Stimulated activated CD8-positive, alpha-beta memory T cell treated with anti-CD3 and anti-CD28 coated beads, Interleukin-4, amount 100 ng/mL, for 4 hours (primary cell): Measurements from ENCODE around the gene UPF1.

ENCODE experiments used
- DNase-seq, 2 donors: peaks; one replicate each; pipeline ENCODE4 v3.0.0-alpha.2; 2020; ENCODE audit warnings: low read depth in 2 of 2, low spot score in 1 of 2

The UPF1 gene

DNA sequence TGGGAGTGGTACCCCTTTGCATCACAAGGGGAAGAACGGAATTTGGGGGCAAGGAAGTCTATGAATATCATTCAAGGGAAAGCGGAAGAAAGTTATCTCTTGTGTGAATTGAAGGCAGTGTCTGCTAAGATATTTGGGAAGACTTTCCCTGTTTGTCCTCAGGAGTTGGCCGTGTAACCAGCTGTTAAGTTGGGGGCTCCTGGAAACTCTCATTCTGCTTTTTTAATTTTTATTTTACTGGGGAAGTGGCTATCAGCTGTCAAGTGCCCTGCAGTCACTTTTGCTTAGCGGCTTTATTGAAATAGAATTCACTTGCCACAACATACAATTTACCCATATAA, 2.9 kb downstream of the UPF1 start:
- DNase-seq = no peak

DNA sequence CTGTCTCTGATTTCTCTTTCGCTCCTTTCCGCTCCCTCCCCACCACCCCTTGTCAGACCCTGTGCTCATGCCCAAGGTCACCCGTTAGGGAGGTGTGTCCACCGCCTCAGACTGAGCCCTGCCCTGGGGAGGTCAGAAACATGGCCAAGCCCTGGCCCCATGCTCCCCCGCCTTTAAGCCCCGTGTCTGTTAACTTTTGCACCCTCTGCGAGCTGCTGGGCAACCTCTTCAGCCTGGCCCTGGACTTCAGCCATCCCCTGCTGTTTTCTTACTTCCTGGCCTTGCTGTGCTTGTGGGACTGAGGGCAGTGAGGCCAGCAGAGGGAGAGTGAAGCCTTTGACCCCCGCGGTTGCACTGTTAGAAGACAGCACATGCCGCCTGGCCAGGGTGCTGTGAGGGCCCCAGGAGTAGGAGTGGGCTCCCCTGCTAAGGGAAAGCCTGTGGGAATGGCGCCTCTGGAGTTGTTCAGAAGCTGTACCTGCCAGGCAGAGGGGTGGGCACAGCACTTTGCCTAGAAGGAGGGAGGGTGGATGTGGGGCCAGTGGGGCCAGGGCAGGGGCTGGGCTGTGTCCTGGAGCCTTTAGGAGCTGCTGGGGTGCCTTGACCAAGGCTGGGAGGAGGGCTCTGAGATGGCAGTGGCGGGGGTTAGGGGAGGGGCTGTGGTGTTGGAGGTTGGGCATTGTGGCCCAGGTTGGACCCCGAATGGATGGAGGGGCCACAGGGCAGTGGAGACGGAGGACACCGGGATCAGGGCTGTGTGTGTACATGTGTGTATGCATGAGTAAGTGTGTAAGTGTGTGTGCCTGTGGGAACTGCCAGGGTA, 7.9 kb downstream of the UPF1 start:
- DNase-seq = no peak

DNA sequence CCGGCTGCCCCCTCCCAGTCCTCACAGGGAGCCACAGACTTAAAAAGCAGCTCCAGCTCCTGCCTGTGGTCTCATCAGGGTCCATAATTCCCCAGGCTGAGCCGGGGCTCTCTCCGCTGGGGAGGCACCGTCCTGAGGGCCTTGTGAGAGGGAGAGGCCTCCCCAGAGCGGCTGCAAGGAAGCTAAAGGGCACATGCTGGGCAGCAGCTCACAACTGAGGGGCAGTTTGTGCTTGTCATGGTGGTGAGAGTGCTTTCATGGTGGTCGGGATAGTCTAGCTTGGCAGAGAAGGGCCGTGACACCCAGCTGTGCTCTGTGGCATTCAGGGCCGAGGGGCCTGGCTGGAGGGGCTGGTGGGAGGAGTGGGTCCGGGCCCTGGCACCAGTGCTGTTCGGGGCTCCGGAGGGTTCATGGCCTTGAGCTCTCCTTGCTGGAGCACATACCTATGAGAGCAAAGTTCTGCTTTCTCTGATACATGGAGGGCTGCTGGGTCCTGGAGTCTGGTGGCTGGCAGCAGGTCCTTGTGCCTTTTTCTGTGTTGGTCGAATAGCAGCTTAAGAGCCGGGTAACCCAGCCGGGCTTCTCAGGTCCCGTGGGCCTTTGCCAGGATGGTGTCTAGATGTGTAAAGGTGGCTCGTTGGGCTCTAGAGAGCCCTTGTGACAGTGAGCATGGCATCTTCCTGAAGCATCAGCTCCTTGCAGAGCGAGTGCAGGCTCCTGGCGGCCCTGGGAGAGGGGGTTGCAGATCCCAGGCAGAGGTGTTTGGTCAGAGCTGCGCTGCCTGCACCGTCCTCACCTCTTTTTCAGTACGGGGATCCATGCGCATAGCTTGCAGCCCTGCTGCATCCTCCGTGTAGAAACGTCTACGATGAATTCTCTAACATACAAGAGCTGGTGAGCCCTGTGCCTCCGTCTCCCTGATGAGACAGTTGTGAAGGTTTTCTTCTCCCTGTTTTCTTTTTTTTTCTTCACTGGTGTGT, 8.8 kb downstream of the UPF1 start:
- DNase-seq = no peak

DNA sequence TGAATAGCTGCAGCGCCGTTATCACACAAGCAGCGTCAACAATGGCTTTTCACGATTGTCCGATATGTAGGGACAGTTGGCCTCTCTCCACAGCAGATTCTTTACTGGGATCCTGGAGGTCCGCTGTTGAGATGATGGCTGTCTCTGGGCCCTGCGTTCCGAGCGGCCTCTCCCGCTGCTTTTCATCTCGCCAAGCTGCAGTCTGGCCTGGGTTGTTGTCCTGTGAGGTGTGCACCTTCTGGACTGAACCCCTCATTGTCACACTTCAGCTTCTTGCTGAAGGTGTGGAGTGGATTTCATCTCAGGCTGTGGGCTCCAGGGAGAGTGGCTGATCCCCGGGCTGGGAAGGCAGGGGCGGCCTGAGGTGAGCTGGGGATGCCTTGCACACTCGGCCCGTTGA, 9.6 kb downstream of the UPF1 start:
- DNase-seq = no peak

DNA sequence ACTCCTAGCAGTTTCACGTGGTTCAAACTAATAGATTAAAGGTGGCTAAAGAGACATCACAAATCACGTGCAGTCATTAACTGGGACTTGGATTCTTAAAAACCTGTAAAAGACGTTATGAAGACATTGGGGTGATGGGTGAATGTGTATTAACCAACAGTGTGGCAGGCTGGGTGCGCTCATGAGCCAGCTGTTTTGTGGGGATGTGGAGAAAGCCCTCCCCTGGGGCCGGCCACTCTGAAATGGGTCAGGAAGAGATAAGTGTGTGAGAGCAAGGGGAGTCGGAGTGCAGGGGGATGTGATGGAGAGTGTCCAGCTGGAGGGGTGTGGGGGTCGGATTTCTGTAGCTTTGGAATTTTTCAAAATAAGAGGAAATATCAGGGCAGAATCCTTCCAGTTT, 10.4 kb downstream of the UPF1 start:
- DNase-seq = no peak

DNA sequence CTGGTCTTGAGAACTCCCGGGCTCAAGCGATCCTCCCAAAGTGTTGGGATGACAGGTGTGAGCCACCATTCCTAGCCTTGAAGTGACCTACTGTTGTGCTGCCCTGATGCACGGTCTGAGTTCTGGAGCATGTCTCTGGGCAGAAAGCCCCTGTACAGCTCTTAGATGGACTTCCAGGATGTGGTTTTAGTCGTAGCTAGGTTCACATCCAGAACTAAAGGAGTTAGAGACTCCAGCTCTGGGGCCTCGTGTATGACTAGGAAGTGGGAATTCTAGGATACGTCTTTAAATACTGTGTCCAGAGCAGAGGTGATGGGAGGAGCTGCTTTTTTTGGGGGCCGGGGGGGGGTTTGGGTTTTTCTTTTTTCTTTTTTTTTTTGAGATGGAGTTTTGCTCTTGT, 12.2 kb downstream of the UPF1 start:
- DNase-seq = no peak

DNA sequence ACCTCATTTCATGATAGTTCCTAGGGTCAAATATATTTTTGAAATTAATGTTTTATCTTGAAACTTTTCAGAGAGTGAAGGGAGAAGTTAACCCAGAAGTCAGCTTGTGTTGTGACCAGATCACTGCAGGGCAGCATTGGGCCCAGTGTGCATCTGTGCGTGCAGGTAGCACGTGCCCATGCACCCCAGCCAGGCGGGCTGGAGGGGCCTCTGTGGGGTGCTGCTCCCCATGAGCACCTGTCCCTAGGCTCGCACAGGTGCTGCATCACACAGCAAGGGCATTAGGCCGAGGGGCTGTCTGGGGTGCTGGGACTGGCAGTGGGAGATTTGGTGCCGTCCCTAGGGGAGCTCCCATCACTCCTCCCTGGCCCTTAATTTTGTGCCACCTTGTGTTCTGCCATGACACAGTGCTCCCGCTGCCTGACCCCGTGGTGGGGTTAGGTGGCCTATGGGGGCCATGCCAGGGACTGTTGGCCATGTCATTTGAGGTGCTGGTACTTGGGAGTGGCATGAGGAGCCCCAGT, 13.1 kb downstream of the UPF1 start:
- no peak for DNase-seq

DNA sequence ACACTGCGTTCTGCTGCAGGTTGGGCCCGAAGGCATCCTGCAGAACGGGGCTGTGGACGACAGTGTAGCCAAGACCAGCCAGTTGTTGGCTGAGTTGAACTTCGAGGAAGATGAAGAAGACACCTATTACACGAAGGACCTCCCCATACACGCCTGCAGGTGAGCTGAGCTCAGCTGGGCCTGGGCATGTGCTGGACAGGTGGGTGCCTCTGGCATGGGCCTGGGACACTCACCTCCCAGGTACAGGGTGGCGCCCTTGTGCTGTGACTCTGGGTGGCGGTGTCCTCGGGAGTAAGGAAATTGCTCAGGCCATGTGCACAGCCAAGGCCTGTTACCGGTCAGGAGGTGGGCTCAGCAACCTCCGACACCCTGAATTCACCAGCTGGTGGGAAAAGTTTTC, 14.2 kb downstream of the UPF1 start:
- DNase-seq = no peak

DNA sequence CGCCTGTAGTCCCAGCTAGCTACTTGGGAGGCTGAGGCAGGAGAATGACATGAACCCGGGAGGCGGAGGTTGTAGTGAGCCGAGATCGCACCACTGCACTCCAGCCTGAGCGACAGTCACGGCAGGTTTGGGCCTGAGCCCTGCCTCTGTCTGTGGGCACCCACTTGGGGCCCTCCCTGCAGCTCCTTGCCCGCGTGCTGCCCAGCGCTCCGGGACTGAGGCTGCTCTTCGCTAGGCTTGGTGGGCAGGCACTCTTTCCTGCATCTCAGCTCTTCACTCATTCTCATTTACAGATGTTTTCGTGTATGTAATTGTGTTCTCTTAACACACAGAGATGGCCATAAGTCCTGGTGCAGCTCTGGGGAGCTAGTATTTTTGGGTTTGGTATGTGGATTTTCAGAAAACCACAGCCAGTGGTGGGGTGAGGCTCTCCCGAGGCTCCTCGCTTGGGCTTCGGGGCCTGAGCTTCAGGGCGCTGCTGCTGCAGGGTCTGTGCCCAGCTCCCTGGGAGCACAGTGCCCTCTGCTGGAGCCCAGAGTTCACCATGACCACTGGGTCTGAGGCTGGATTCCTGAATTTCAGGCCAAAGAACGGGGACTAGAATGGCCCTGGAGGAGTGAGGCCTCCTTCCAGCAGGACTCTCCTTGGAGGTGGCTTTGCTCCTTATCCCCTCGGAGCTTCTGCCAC, 15.2 kb downstream of the UPF1 start:
- peak in 1 of 2 donors; percentile 30 for DNase-seq

DNA sequence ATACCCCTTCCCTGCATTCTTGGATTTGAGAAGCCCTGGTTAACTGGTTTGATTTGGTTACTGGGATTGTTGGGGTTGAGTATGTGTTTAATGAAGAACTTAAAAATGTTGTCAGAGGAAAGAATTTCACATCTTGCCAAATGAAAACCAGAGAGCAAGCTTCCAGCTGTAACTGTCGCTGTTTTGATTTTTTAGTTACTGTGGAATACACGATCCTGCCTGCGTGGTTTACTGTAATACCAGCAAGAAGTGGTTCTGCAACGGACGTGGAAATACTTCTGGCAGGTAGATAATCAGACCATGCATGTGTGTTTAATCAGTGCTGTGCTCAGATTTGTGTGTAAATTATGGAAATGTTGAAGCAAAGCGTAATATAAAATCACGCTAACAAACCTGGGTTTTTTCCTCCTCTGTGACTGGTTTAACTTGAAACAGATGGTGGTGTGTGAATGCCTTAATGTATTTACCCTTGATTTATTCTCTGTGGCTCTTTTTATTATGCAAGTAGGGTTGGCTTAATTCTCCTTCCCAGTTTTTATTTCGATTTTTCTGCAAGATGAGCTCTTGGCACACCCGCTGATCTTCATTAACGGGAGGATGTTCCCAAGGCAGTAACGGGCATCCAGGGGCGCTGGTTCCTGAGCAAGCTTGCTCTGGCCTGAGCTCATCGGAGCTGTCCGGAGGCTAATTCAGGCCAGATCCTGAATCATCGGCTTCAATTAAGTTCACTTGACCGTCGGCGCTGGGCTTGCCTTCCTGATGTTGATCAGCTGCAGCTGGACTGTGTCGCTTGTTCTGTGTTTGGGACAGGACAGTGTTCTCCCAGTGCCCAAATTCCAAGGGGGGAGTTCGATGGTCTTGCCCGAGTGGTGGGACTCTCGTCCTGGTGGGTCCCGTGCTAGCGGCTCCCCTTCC, 16.0 kb downstream of the UPF1 start:
- DNase-seq = no peak

DNA sequence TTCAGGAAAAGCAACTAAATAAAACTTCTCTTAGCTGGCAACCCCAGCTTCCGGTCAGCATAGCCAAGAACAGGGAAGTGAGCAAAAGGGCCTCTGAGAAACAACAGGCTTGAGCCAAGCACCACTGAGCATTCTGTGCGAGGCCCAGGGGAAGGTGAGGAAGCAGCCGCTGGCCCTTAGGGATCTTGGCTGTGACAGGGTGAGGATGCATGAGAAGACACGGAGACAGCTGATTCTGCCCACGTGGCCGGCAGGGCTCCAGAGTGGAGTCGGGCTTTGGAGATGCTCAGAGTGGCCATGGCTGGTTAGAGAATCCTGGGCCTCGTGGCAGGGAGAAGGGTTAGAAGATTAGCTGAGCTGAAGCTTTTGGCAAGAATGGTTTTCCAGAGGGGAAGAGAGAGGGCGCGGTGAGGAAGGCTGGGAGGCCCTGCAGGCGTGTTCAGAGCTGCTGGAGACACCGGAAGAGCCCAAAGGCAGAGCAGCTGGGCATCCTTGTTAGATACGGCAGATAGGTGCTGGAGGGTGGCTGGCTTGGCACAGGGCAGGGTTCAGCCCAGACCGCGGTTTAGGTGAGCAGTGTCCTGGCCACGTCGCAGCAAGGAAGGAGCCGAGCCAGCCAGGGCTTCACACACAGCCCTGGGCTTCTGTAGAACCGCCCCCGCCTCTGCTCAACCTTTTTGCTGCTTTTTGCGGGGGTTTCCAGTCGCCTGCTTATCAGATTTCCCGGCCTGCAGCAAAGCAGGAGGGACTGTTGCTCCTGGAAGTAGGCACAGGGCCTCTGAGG, 17.3 kb downstream of the UPF1 start:
- no peak for DNase-seq

DNA sequence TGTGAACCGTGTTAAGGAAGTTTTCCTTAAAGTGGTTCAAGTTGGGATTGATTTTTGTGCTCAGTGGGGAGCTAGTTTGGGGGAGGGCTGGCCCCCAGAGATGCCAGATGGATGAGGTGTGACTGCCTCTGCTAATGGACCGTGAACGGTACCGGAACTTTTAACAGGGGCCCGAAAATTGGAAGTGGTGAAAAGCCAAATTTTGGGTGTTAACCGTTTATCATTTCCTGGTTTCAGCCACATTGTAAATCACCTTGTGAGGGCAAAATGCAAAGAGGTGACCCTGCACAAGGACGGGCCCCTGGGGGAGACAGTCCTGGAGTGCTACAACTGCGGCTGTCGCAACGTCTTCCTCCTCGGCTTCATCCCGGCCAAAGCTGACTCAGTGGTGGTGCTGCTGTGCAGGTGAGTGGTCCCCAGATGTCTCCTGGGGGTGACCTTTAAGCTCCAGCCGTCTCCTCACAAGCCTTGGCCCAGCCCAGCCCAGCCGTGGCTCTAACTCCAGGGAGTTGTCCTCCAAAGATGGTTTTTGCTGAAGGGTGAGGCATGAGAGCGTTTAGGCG, 18.2 kb downstream of the UPF1 start:
- DNase-seq = no peak

DNA sequence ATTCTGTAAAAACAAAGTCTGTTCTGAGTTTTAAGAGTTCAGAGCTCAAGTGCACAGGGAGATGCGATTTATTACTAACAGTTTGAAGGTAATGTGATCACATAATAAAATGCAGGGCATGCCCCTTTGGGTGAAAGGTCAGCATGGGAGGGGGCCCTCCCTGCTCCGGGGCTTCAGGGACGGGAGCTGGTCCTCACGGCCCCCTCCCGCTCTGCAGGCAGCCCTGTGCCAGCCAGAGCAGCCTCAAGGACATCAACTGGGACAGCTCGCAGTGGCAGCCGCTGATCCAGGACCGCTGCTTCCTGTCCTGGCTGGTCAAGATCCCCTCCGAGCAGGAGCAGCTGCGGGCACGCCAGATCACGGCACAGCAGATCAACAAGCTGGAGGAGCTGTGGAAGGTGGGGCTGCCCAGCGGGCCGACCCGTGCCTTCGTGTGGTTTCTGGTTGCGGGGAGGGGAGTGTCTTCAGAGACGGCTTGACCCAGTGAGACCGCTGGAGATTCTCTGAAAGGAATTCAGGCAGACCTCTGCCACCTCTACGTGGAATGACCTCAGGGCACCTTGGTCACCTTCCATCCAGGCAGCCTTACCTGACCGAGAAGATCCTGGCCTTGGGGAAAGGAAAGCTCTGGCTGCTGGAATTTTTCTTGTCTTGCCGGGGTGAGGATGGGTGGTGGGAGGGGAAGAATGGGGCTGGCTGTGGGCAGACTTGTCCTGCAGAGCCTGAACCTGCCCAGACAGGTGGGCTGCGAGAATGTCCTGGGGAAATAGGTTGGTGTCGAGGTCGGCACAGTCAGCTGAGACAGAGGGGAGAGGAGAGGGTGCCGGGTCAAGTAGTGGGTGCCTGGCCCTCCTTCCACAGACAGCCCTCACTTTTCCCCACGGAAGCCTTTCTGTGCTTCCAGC, 19.0 kb downstream of the UPF1 start:
- DNase-seq = no peak

DNA sequence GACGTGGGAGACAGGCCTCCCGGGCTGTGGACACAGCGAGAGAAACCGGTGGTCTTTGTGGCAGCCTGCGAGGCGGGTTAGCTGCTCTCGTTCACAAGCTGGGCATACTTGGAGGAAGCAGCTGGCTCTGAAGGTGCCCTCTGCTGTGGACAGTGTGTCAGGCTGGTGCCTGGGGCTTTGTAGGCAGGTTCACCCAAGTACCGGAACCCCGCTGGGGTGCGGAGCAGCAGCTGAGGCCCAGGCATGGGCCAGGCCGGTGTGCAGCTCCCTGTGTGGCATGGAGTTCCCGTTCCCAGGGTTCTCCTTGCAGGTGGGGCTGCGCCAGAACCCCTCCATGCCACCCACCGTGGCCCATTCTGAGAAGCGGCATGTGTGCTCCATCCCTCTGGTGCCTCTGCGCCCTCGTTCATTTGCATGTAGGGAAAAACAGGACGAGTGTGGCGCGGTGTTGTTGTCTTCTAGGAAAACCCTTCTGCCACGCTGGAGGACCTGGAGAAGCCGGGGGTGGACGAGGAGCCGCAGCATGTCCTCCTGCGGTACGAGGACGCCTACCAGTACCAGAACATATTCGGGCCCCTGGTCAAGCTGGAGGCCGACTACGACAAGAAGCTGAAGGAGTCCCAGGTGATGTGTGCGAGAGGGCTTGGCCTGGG, 20.0 kb downstream of the UPF1 start:
- no peak for DNase-seq

DNA sequence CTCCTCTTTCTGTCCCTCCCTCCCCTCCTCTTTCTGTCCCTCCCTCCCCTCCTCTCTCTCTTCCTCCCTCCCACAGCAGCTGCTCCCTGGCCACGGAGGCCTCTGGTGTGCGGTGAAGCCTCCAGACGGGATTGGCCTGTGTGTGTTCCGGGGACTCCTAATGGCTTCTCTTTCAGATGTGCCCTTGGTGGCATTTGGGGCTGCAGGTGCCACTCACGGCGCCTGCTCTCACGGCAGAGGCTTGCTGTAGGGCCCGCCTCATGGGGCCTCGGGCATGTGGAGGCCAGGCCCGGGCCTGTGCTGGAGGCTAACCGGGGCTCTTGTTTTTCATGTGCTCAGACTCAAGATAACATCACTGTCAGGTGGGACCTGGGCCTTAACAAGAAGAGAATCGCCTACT, 20.9 kb downstream of the UPF1 start:
- DNase-seq = no peak

DNA sequence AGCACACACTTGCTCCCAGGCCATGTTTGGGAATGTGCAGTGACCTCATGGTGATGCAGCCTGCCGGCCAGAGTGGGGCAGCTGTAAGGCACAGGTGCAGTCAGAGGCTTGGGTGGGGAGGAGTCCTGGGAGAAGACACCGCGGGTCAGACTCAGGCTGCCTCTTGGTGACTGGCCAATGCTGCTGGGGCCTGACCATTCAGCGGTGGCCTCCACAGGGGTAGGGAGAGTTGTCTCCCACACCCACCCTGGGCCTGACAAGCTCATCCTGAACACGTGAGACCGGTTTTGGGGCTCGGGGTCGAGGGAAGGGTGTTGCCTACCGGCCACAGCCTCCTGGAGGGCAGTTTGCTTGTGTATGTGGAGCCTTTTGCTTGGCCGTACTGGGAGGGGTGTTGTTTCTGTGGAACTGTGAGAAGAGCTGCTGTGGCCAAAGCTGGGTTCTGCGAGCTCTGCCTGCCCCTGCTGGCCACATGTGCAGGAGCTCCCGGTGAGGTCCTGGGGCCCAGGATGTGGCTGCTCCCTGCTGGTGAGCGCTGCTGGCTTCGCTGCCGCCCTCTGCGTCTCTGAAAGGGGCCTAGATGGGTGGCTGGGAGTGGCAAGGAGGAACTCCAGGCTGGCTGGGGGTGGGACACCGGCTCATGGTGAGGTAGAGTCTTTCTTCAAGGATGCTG, 22.1 kb downstream of the UPF1 start:
- DNase-seq = no peak

DNA sequence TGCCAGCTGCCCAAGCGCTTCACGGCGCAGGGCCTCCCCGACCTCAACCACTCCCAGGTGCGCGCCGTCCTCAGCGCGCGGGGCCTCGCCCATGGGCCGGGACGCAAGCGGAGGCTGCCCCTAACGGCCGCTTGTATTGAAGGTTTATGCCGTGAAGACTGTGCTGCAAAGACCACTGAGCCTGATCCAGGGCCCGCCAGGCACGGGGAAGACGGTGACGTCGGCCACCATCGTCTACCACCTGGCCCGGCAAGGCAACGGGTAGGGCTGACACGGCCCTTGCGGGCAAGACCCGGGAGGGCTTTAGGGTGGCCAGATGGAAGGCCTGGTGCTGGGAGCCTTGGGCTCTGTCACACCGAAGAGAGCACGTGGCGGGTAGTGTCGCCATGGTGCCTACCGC, 23.2 kb downstream of the UPF1 start:
- DNase-seq = no peak
